ENCODE data around the gene ZNF76. TPM values are rescaled to one million over a fixed set of nuclear protein-coding genes. Genes with fewer than 3 reads are reported as not detected.

Gene ZNF76
- total and polyA plus RNA-seq, 10 of the 15 experiments (the other 5 are each of a cell fraction or from before 2014, with no cell fraction given), result 2.8 to 41.0 (median 24.8) TPM

DNA sequence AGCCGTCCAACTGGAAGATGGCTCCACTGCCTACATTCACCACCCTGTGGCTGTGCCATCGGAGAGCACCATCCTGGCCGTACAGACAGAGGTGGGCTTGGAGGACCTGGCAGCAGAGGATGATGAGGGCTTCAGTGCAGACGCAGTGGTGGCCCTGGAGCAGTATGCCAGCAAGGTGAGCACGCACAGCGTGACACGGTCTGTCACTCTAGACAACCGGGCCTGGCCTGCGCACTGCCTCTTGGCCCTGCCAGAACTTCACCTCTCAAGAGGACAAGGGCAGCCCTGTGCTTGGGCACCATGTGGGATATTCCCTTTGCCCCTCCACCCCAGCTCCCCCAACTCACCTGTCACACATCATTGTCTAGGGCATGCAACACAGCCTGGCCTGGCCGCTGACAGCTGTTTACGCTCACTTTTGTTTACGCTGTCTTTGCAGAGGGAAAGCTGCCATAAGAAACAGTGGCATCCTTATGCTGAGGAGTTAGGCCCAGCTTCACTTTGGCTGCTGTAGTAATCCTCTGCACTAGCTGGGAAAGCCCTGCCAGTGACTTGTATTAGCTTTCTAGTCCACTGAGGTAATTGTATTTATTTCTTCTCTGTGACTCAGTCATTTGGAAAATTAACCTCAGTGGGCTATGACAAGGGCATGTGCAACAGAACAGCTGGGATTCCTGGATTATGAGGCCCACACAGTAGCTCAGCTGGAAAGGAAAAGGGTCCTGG lies 28.3 kb downstream of the ZNF76 start:
- FAIRE-seq, result no peak
- Histone ChIP-seq H3K27ac (ENCODE audit: control insufficient read depth, insufficient read depth) (no peak overlapping the region), H3K4me2 (ENCODE audit: control insufficient read depth, insufficient read depth) (no peak overlapping the region), H3K79me2 (ENCODE audit: control insufficient read depth, insufficient read depth, low read length) (no peaks in the 10 kb centered on the region), H3K36me3 (ENCODE audit: control insufficient read depth in 2 of 2, insufficient read depth in 2 of 2, low read length in 1 of 2) (peaks cover 5 to 25% of the 10 kb centered on the region in 2 experiments), H3K4me1 (ENCODE audit: control insufficient read depth, insufficient read depth, low read length) (no peaks in the 10 kb centered on the region), H3K4me3 (no peak overlapping the region), H3K9me3 (replicated peaks; ENCODE audit: control insufficient read depth, insufficient read depth, low read length) (no peaks in the 10 kb centered on the region), H3K27me3 (replicated peaks in 1 of 2; ENCODE audit: control insufficient read depth in 2 of 2, insufficient read depth in 2 of 2, low read length in 1 of 2) (no peaks in the 10 kb centered on the region), H3K9ac (ENCODE audit: control insufficient read depth, insufficient read depth, low read length) (no peak overlapping the region), H2AFZ (ENCODE audit: control insufficient read depth, low read depth, low read length) (no peak overlapping the region), H4K20me1 (ENCODE audit: control insufficient read depth, insufficient read depth) (no peaks in the 10 kb centered on the region)
- RAD21 ChIA-PET (ENCODE audit: unreplicated experiment), result interaction anchor here (1.0 kb wide), 1 partner anchor 32 kb away, joined by 3 read pairs; no protein-coding TSS in a partner anchor
- DNase-seq (ENCODE audit: low read depth, low spot score), result no peak
- in situ Hi-C loops (cut with MboI) (no loop called here), intact Hi-C loops (cut with micrococcal nuclease; ENCODE audit: unreplicated experiment) (no loop called here)
- no peak for ATAC-seq
- WGBS (ENCODE audit: insufficient coverage, insufficient replicate concordance, low lambda C conversion rate, missing lambda C conversion rate), result 95% methylated on average over 12 of the region's 12 CpGs
- SMC1A ChIA-PET (ENCODE audit: uncharacterized antibody, unreplicated experiment), result interaction anchor here (1.4 kb wide), 1 partner anchor 11 kb away, joined by 3 read pairs; no protein-coding TSS in a partner anchor
- CTCF ChIA-PET, result interaction anchor here (0.6 to 4.3 kb wide), 5 partner anchors 9 to 162 kb away, joined by 3 to 22 read pairs (median 4); partner anchors contain the start of genes DEF6 and PPARD
- no TSS peak for BruUV-seq (replicated peaks)
- POLR2A ChIA-PET, result interaction anchor here (0.5 to 1.1 kb wide), 2 partner anchors 8 to 19 kb away, joined by 3 to 4 read pairs; no protein-coding TSS in a partner anchor
- TF ChIP-seq EZH2 (IDR thresholded peaks at IDR 0.05; ENCODE audit: borderline replicate concordance, control insufficient read depth, low read depth, low read length) (no peak), POLR2AphosphoS5 (IDR thresholded peaks at IDR 0.05; ENCODE audit: low read length) (no peak), ZZZ3 (IDR thresholded peaks at IDR 0.05; ENCODE audit: control insufficient read depth, insufficient read length, low read depth) (no peak), STAT3 (IDR thresholded peaks at IDR 0.05; ENCODE audit: low read depth, low read length) (no peak), CBFB (IDR thresholded peaks at IDR 0.05; ENCODE audit: low read depth) (no peak), SUZ12 (IDR thresholded peaks at IDR 0.05; ENCODE audit: unreplicated experiment) (no peak), KDM1A (IDR thresholded peaks at IDR 0.05; ENCODE audit: borderline replicate concordance) (no peak), HDAC2 (IDR thresholded peaks at IDR 0.05) (no peak), SPI1 (IDR thresholded peaks at IDR 0.05; ENCODE audit: borderline replicate concordance, insufficient read depth, low read depth, low read length) (no peak), CHD1 (IDR thresholded peaks at IDR 0.05; ENCODE audit: low read depth, low read length) (no peak), NBN (IDR thresholded peaks at IDR 0.05) (no peak)
- TF ChIP-seq, protein P1, sequence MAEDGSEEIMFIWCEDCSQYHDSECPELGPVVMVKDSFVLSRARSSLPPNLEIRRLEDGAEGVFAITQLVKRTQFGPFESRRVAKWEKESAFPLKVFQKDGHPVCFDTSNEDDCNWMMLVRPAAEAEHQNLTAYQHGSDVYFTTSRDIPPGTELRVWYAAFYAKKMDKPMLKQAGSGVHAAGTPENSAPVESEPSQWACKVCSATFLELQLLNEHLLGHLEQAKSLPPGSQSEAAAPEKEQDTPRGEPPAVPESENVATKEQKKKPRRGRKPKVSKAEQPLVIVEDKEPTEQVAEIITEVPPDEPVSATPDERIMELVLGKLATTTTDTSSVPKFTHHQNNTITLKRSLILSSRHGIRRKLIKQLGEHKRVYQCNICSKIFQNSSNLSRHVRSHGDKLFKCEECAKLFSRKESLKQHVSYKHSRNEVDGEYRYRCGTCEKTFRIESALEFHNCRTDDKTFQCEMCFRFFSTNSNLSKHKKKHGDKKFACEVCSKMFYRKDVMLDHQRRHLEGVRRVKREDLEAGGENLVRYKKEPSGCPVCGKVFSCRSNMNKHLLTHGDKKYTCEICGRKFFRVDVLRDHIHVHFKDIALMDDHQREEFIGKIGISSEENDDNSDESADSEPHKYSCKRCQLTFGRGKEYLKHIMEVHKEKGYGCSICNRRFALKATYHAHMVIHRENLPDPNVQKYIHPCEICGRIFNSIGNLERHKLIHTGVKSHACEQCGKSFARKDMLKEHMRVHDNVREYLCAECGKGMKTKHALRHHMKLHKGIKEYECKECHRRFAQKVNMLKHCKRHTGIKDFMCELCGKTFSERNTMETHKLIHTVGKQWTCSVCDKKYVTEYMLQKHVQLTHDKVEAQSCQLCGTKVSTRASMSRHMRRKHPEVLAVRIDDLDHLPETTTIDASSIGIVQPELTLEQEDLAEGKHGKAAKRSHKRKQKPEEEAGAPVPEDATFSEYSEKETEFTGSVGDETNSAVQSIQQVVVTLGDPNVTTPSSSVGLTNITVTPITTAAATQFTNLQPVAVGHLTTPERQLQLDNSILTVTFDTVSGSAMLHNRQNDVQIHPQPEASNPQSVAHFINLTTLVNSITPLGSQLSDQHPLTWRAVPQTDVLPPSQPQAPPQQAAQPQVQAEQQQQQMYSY (CRISPR knock-in tag; IDR thresholded peaks at IDR 0.05), result no peak
- TF ChIP-seq, protein P2, sequence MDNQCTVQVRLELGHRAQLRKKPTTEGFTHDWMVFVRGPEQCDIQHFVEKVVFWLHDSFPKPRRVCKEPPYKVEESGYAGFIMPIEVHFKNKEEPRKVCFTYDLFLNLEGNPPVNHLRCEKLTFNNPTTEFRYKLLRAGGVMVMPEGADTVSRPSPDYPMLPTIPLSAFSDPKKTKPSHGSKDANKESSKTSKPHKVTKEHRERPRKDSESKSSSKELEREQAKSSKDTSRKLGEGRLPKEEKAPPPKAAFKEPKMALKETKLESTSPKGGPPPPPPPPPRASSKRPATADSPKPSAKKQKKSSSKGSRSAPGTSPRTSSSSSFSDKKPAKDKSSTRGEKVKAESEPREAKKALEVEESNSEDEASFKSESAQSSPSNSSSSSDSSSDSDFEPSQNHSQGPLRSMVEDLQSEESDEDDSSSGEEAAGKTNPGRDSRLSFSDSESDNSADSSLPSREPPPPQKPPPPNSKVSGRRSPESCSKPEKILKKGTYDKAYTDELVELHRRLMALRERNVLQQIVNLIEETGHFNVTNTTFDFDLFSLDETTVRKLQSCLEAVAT (IDR thresholded peaks at IDR 0.05), result no peak
- TF ChIP-seq, protein P3, sequence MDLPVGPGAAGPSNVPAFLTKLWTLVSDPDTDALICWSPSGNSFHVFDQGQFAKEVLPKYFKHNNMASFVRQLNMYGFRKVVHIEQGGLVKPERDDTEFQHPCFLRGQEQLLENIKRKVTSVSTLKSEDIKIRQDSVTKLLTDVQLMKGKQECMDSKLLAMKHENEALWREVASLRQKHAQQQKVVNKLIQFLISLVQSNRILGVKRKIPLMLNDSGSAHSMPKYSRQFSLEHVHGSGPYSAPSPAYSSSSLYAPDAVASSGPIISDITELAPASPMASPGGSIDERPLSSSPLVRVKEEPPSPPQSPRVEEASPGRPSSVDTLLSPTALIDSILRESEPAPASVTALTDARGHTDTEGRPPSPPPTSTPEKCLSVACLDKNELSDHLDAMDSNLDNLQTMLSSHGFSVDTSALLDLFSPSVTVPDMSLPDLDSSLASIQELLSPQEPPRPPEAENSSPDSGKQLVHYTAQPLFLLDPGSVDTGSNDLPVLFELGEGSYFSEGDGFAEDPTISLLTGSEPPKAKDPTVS (IDR thresholded peaks at IDR 0.05; ENCODE audit: low read depth, low read length), result no peak
- TF ChIP-seq, protein P4, sequence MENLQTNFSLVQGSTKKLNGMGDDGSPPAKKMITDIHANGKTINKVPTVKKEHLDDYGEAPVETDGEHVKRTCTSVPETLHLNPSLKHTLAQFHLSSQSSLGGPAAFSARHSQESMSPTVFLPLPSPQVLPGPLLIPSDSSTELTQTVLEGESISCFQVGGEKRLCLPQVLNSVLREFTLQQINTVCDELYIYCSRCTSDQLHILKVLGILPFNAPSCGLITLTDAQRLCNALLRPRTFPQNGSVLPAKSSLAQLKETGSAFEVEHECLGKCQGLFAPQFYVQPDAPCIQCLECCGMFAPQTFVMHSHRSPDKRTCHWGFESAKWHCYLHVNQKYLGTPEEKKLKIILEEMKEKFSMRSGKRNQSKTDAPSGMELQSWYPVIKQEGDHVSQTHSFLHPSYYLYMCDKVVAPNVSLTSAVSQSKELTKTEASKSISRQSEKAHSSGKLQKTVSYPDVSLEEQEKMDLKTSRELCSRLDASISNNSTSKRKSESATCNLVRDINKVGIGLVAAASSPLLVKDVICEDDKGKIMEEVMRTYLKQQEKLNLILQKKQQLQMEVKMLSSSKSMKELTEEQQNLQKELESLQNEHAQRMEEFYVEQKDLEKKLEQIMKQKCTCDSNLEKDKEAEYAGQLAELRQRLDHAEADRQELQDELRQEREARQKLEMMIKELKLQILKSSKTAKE (IDR thresholded peaks at IDR 0.05; ENCODE audit: low read depth, poor library complexity, severe bottlenecking), result no peak

All from GM12878 (cell line).